Measurements from ENCODE around the gene HPS1.

HPS1 gene

GRCh38 chr10:98446661-98447221 lies at the start of gene HPS1:
Gene HPS1 (minus strand): TSS chr10:98446935. CDS start chr10:98443240, 3,695 bp downstream.
- H3K27me3 ChIP-seq (ENCODE audit: control insufficient read depth in 5 of 5, insufficient read depth in 4 of 5, low read length in 5 of 5) = no peaks in the 10 kb centered on the region
- peaks cover 5 to 38% (median 31%) of the 10 kb centered on the region in 5 donors for H3K36me3 ChIP-seq (ENCODE audit: control insufficient read depth in 5 of 5, insufficient read depth in 5 of 5, low read length in 5 of 5)
- H3K9me3 ChIP-seq (ENCODE audit: control insufficient read depth in 5 of 5, low read length in 5 of 5) = peaks cover 0 to 3% (median 0%) of the 10 kb centered on the region in 5 donors
- peak within 1 kb of the TSS; percentile 95 for H3K27ac ChIP-seq (ENCODE audit: low read depth, low read length)
- peak within 1 kb of the TSS; percentile 67 to 81 (median 72) for H3K4me3 ChIP-seq (ENCODE audit: low read depth in 1 of 5, low read length in 5 of 5)
- H3K9ac ChIP-seq (ENCODE audit: low read length in 5 of 5) = peak within 1 kb of the TSS; percentile 74 to 94 (median 90)
- peaks cover 5 to 26% (median 21%) of the 10 kb centered on the region in 5 donors for H3K4me1 ChIP-seq (ENCODE audit: control insufficient read depth in 5 of 5, insufficient read depth in 5 of 5, low read length in 5 of 5)

GRCh38 chr10:98492763-98493162 lies 46.0 kb upstream of the HPS1 start:
- peaks cover 0 to 3% (median 0%) of the 10 kb centered on the region in 5 donors for H3K4me1 ChIP-seq (ENCODE audit: control insufficient read depth in 5 of 5, insufficient read depth in 5 of 5, low read length in 5 of 5)
- H3K9ac ChIP-seq (ENCODE audit: low read length in 5 of 5) = no peak overlapping the region
- peaks cover 0 to 11% (median 5%) of the 10 kb centered on the region in 5 donors for H3K9me3 ChIP-seq (ENCODE audit: control insufficient read depth in 5 of 5, low read length in 5 of 5)
- H3K27ac ChIP-seq (ENCODE audit: low read depth, low read length) = no peak overlapping the region
- H3K36me3 ChIP-seq (ENCODE audit: control insufficient read depth in 5 of 5, insufficient read depth in 5 of 5, low read length in 5 of 5) = no peaks in the 10 kb centered on the region
- no peaks in the 10 kb centered on the region for H3K27me3 ChIP-seq (ENCODE audit: control insufficient read depth in 5 of 5, insufficient read depth in 4 of 5, low read length in 5 of 5)
- no peak overlapping the region for H3K4me3 ChIP-seq (ENCODE audit: low read depth in 1 of 5, low read length in 5 of 5)

GRCh38 chr10:98489561-98490481 lies 43.1 kb upstream of the HPS1 start:
- no peak overlapping the region for H3K4me3 ChIP-seq (ENCODE audit: low read depth in 1 of 5, low read length in 5 of 5)
- no peak overlapping the region for H3K27ac ChIP-seq (ENCODE audit: low read depth, low read length)
- H3K36me3 ChIP-seq (ENCODE audit: control insufficient read depth in 5 of 5, insufficient read depth in 5 of 5, low read length in 5 of 5) = no peaks in the 10 kb centered on the region
- H3K9me3 ChIP-seq (ENCODE audit: control insufficient read depth in 5 of 5, low read length in 5 of 5) = peaks cover 0 to under 1% (median 0%) of the 10 kb centered on the region in 5 donors
- H3K4me1 ChIP-seq (ENCODE audit: control insufficient read depth in 5 of 5, insufficient read depth in 5 of 5, low read length in 5 of 5) = peaks cover 0 to 8% (median 0%) of the 10 kb centered on the region in 5 donors
- H3K9ac ChIP-seq (ENCODE audit: low read length in 5 of 5) = no peak overlapping the region
- no peaks in the 10 kb centered on the region for H3K27me3 ChIP-seq (ENCODE audit: control insufficient read depth in 5 of 5, insufficient read depth in 4 of 5, low read length in 5 of 5)

GRCh38 chr10:98488669-98489430 lies 42.1 kb upstream of the HPS1 start:
- Histone ChIP-seq H3K36me3 (ENCODE audit: control insufficient read depth in 5 of 5, insufficient read depth in 5 of 5, low read length in 5 of 5) (no peaks in the 10 kb centered on the region), H3K27ac (ENCODE audit: low read depth, low read length) (peak overlapping the region; percentile 7), H3K9ac (ENCODE audit: low read length in 5 of 5) (no peak overlapping the region), H3K27me3 (ENCODE audit: control insufficient read depth in 5 of 5, insufficient read depth in 4 of 5, low read length in 5 of 5) (no peaks in the 10 kb centered on the region), H3K4me3 (ENCODE audit: low read depth in 1 of 5, low read length in 5 of 5) (no peak overlapping the region), H3K9me3 (ENCODE audit: control insufficient read depth in 5 of 5, low read length in 5 of 5) (peaks cover 0 to under 1% (median 0%) of the 10 kb centered on the region in 5 donors), H3K4me1 (ENCODE audit: control insufficient read depth in 5 of 5, insufficient read depth in 5 of 5, low read length in 5 of 5) (peaks cover 0 to 8% (median 0%) of the 10 kb centered on the region in 5 donors)

GRCh38 chr10:98487649-98488048 lies 40.9 kb upstream of the HPS1 start:
- H3K9me3 ChIP-seq (ENCODE audit: control insufficient read depth in 5 of 5, low read length in 5 of 5) = peaks cover 0 to 6% (median 0%) of the 10 kb centered on the region in 5 donors
- no peak overlapping the region for H3K9ac ChIP-seq (ENCODE audit: low read length in 5 of 5)
- no peak overlapping the region for H3K27ac ChIP-seq (ENCODE audit: low read depth, low read length)
- H3K27me3 ChIP-seq (ENCODE audit: control insufficient read depth in 5 of 5, insufficient read depth in 4 of 5, low read length in 5 of 5) = no peaks in the 10 kb centered on the region
- no peaks in the 10 kb centered on the region for H3K36me3 ChIP-seq (ENCODE audit: control insufficient read depth in 5 of 5, insufficient read depth in 5 of 5, low read length in 5 of 5)
- peaks cover 0 to 8% (median 0%) of the 10 kb centered on the region in 5 donors for H3K4me1 ChIP-seq (ENCODE audit: control insufficient read depth in 5 of 5, insufficient read depth in 5 of 5, low read length in 5 of 5)
- H3K4me3 ChIP-seq (ENCODE audit: low read depth in 1 of 5, low read length in 5 of 5) = no peak overlapping the region

GRCh38 chr10:98486421-98486820 lies 39.7 kb upstream of the HPS1 start:
- Histone ChIP-seq H3K27me3 (ENCODE audit: control insufficient read depth in 5 of 5, insufficient read depth in 4 of 5, low read length in 5 of 5) (no peaks in the 10 kb centered on the region), H3K4me1 (ENCODE audit: control insufficient read depth in 5 of 5, insufficient read depth in 5 of 5, low read length in 5 of 5) (peaks cover 0 to 8% (median 0%) of the 10 kb centered on the region in 5 donors), H3K27ac (ENCODE audit: low read depth, low read length) (no peak overlapping the region), H3K9me3 (ENCODE audit: control insufficient read depth in 5 of 5, low read length in 5 of 5) (peaks cover 0 to 6% (median 0%) of the 10 kb centered on the region in 5 donors), H3K9ac (ENCODE audit: low read length in 5 of 5) (no peak overlapping the region), H3K4me3 (ENCODE audit: low read depth in 1 of 5, low read length in 5 of 5) (no peak overlapping the region), H3K36me3 (ENCODE audit: control insufficient read depth in 5 of 5, insufficient read depth in 5 of 5, low read length in 5 of 5) (no peaks in the 10 kb centered on the region)

- H3K27ac ChIP-seq (ENCODE audit: low read depth, low read length) = no peak overlapping the region
- H3K9me3 ChIP-seq (ENCODE audit: control insufficient read depth in 5 of 5, low read length in 5 of 5) = peaks cover 0 to 6% (median 0%) of the 10 kb centered on the region in 5 donors
- H3K4me3 ChIP-seq (ENCODE audit: low read depth in 1 of 5, low read length in 5 of 5) = no peak overlapping the region
- H3K4me1 ChIP-seq (ENCODE audit: control insufficient read depth in 5 of 5, insufficient read depth in 5 of 5, low read length in 5 of 5) = peaks cover 0 to 8% (median 0%) of the 10 kb centered on the region in 5 donors
- H3K36me3 ChIP-seq (ENCODE audit: control insufficient read depth in 5 of 5, insufficient read depth in 5 of 5, low read length in 5 of 5) = no peaks in the 10 kb centered on the region
- H3K9ac ChIP-seq (ENCODE audit: low read length in 5 of 5) = no peak overlapping the region
- no peaks in the 10 kb centered on the region for H3K27me3 ChIP-seq (ENCODE audit: control insufficient read depth in 5 of 5, insufficient read depth in 4 of 5, low read length in 5 of 5)
These were observed 39.2 kb upstream of the HPS1 start for GRCh38 chr10:98485959-98486358.

GRCh38 chr10:98483658-98484057 lies 36.9 kb upstream of the HPS1 start:
- Histone ChIP-seq H3K9ac (ENCODE audit: low read length in 5 of 5) (no peak overlapping the region), H3K9me3 (ENCODE audit: control insufficient read depth in 5 of 5, low read length in 5 of 5) (peaks cover 0 to 6% (median 0%) of the 10 kb centered on the region in 5 donors), H3K36me3 (ENCODE audit: control insufficient read depth in 5 of 5, insufficient read depth in 5 of 5, low read length in 5 of 5) (no peaks in the 10 kb centered on the region), H3K4me3 (ENCODE audit: low read depth in 1 of 5, low read length in 5 of 5) (no peak overlapping the region), H3K27ac (ENCODE audit: low read depth, low read length) (no peak overlapping the region), H3K4me1 (ENCODE audit: control insufficient read depth in 5 of 5, insufficient read depth in 5 of 5, low read length in 5 of 5) (peaks cover 0 to 8% (median 0%) of the 10 kb centered on the region in 5 donors), H3K27me3 (ENCODE audit: control insufficient read depth in 5 of 5, insufficient read depth in 4 of 5, low read length in 5 of 5) (no peaks in the 10 kb centered on the region)

- Histone ChIP-seq H3K4me3 (ENCODE audit: low read depth in 1 of 5, low read length in 5 of 5) (no peak overlapping the region), H3K27ac (ENCODE audit: low read depth, low read length) (no peak overlapping the region), H3K27me3 (ENCODE audit: control insufficient read depth in 5 of 5, insufficient read depth in 4 of 5, low read length in 5 of 5) (no peaks in the 10 kb centered on the region), H3K9ac (ENCODE audit: low read length in 5 of 5) (no peak overlapping the region), H3K9me3 (ENCODE audit: control insufficient read depth in 5 of 5, low read length in 5 of 5) (peaks cover 0 to 6% (median 0%) of the 10 kb centered on the region in 5 donors), H3K4me1 (ENCODE audit: control insufficient read depth in 5 of 5, insufficient read depth in 5 of 5, low read length in 5 of 5) (peaks cover 0 to 8% (median 0%) of the 10 kb centered on the region in 5 donors), H3K36me3 (ENCODE audit: control insufficient read depth in 5 of 5, insufficient read depth in 5 of 5, low read length in 5 of 5) (no peaks in the 10 kb centered on the region)
These were observed 35.4 kb upstream of the HPS1 start for GRCh38 chr10:98482096-98482495.
